Breast epithelium (tissue), 4 donors: ENCODE data around the gene SLC16A13. TPM values are rescaled to one million over a fixed set of nuclear protein-coding genes. Genes with fewer than 3 reads are reported as not detected.

ENCODE experiments used
- DNase-seq, 2 donors: peaks; one replicate each; pipeline ENCODE4 v3.0.0-alpha.2; 2019; ENCODE audit warnings: low spot score in 2 of 2
- H3K27ac ChIP-seq, 2 donors: fragments of 200-600 bp; sonication (generic) in 1 of 2; one replicate each; pipeline ENCODE4 v1.5.1; 2016 to 2019; ENCODE audit warnings: mild to moderate bottlenecking in 1 of 2
- H3K27me3 ChIP-seq, 2 donors: fragments of 200-600 bp; sonication (generic) in 1 of 2; one replicate each; pipeline versions ENCODE4 v1.5.1 to v1.6.0; 2017 to 2019; ENCODE audit warnings: control low read depth in 1 of 2, mild to moderate bottlenecking in 1 of 2
- H3K36me3 ChIP-seq: fragments of 200-600 bp; one replicate; pipeline ENCODE4 v1.5.1; 2019
- H3K4me1 ChIP-seq, 2 donors: fragments of 200-600 bp; sonication (generic); one replicate each; pipeline ENCODE4 v1.5.1; 2016 to 2019; ENCODE audit warnings: control low read depth in 1 of 2
- H3K4me3 ChIP-seq, 3 donors: fragments of 200-600 bp; sonication (generic); 1 replicate in 2 of 3; 2 replicates in 1 of 3; pipeline ENCODE4 v1.5.1; 2016 to 2019; ENCODE audit warnings: mild to moderate bottlenecking in 3 of 3, moderate library complexity in 2 of 3
- H3K9me3 ChIP-seq, 2 donors: fragments of 200-600 bp; sonication (generic) in 1 of 2; one replicate each; pipeline ENCODE4 v1.5.1; 2016 to 2019; ENCODE audit warnings: control low read depth in 1 of 2
- CTCF ChIP-seq, 3 donors: fragments of 450-650 bp; IDR thresholded peaks; one replicate each; pipeline ENCODE4 v1.5.1; 2016 to 2017; ENCODE audit warnings: antibody characterized with exemption in 3 of 3, mild to moderate bottlenecking in 3 of 3, moderate library complexity in 3 of 3
- POLR2A ChIP-seq: fragments of 450-650 bp; IDR thresholded peaks from one replicate; pipeline ENCODE4 v1.6.1; 2016; ENCODE audit warnings: antibody characterized with exemption, mild to moderate bottlenecking, moderate library complexity
- POLR2AphosphoS5 ChIP-seq, 3 donors: sonication (generic); formaldehyde crosslinking; IDR thresholded peaks; one replicate each; pipeline ENCODE4 v1.6.1; 2017; ENCODE audit warnings: antibody characterized with exemption in 3 of 3
- intact Hi-C: fragments of 100-400 bp; cut with DNase I; formaldehyde crosslinking; loops from one replicate; pipeline ENCODE4 v1.15.1; 2023; ENCODE audit warnings: low total_unique reads
- total RNA-seq, 3 donors: library from RNA; depleted of rRNA; stranded (reverse); fragments of >200 nt; gene quantifications; one replicate each; pipeline ENCODE4 v1.1.0, GENCODE V29; 2016

Gene SLC16A13
- total RNA-seq, 3 donors from 2014 or later: 0.32 to 3.5 (median 2.6) TPM

- Histone ChIP-seq H3K4me3 (no peak overlapping the region), H3K4me1 (no peaks in the 10 kb centered on the region), H3K9me3 (no peaks in the 10 kb centered on the region), H3K36me3 (no peaks in the 10 kb centered on the region), H3K27ac (no peak overlapping the region), H3K27me3 (no peaks in the 10 kb centered on the region)
- intact Hi-C loops: no loop called here
- no peak for TF ChIP-seq POLR2AphosphoS5 (IDR thresholded peaks at IDR 0.05)
- TF ChIP-seq CTCF (IDR thresholded peaks at IDR 0.05): no peak
- no peak for TF ChIP-seq POLR2A
- DNase-seq: no peak
These were observed 23.1 kb downstream of the SLC16A13 start for GRCh38 chr17:7058831-7059447.

GRCh38 chr17:7060165-7060891 lies 24.5 kb downstream of the SLC16A13 start:
- no peak for TF ChIP-seq POLR2AphosphoS5 (IDR thresholded peaks at IDR 0.05)
- TF ChIP-seq CTCF (IDR thresholded peaks at IDR 0.05): no peak
- TF ChIP-seq POLR2A: no peak
- no peaks in the 10 kb centered on the region for H3K4me1 ChIP-seq
- no peaks in the 10 kb centered on the region for H3K36me3 ChIP-seq
- H3K27me3 ChIP-seq: no peaks in the 10 kb centered on the region
- intact Hi-C loops: no loop called here
- DNase-seq: no peak
- no peak overlapping the region for H3K4me3 ChIP-seq
- H3K27ac ChIP-seq: no peak overlapping the region
- no peaks in the 10 kb centered on the region for H3K9me3 ChIP-seq

GRCh38 chr17:7063518-7064094 lies 27.8 kb downstream of the SLC16A13 start:
- TF ChIP-seq POLR2A (no peak), POLR2AphosphoS5 (IDR thresholded peaks at IDR 0.05) (no peak), CTCF (IDR thresholded peaks at IDR 0.05) (no peak)

GRCh38 chr17:7064261-7064660 lies 28.4 kb downstream of the SLC16A13 start:
- no peaks in the 10 kb centered on the region for H3K27me3 ChIP-seq
- no peak for TF ChIP-seq CTCF (IDR thresholded peaks at IDR 0.05)
- TF ChIP-seq POLR2AphosphoS5 (IDR thresholded peaks at IDR 0.05): no peak
- no peak for TF ChIP-seq POLR2A
- H3K36me3 ChIP-seq: no peaks in the 10 kb centered on the region
- no peak for DNase-seq
- H3K27ac ChIP-seq: no peak overlapping the region
- peaks cover 10 to 14% of the 10 kb centered on the region in 2 donors for H3K9me3 ChIP-seq
- H3K4me3 ChIP-seq: no peak overlapping the region
- intact Hi-C loops: no loop called here
- H3K4me1 ChIP-seq: no peaks in the 10 kb centered on the region

More at GRCh38 chr17:7063518-7064094, 27.8 kb downstream of the SLC16A13 start:
- Histone ChIP-seq H3K27me3 (no peaks in the 10 kb centered on the region), H3K9me3 (peaks cover 10 to 12% of the 10 kb centered on the region in 2 donors), H3K4me1 (no peaks in the 10 kb centered on the region), H3K36me3 (no peaks in the 10 kb centered on the region), H3K4me3 (no peak overlapping the region), H3K27ac (no peak overlapping the region)
- no peak for DNase-seq
- intact Hi-C loops: no loop called here

GRCh38 chr17:7067198-7067597 lies 31.4 kb downstream of the SLC16A13 start:
- Histone ChIP-seq H3K27ac (no peak overlapping the region), H3K36me3 (no peaks in the 10 kb centered on the region), H3K4me1 (no peaks in the 10 kb centered on the region), H3K27me3 (no peaks in the 10 kb centered on the region), H3K9me3 (peaks cover 10 to 14% of the 10 kb centered on the region in 2 donors), H3K4me3 (no peak overlapping the region)
- DNase-seq: no peak
- intact Hi-C loops: no loop called here
- no peak for TF ChIP-seq CTCF (IDR thresholded peaks at IDR 0.05)
- no peak for TF ChIP-seq POLR2AphosphoS5 (IDR thresholded peaks at IDR 0.05)
- no peak for TF ChIP-seq POLR2A
